GM21576 (cell line): ENCODE measurements around the gene TDRD10.
"Not testable (repeated sequence)": the region's sequence is repeated elsewhere in the genome, so short reads cannot be mapped to it uniquely, and the experiment has no call there.

Source experiments
- ATAC-seq: cut with Tn5 transposase; IDR thresholded peaks from one replicate; pipeline ENCODE4 v1.9.1; 2021; ENCODE audit warnings: mild to moderate bottlenecking, moderate library complexity; ENCODE audit not compliant: unreplicated experiment

TDRD10 gene

GRCh38 chr1:154479764-154480421, 22.1 kb upstream of the TDRD10 start:
- ATAC-seq, result no peak

DNA sequence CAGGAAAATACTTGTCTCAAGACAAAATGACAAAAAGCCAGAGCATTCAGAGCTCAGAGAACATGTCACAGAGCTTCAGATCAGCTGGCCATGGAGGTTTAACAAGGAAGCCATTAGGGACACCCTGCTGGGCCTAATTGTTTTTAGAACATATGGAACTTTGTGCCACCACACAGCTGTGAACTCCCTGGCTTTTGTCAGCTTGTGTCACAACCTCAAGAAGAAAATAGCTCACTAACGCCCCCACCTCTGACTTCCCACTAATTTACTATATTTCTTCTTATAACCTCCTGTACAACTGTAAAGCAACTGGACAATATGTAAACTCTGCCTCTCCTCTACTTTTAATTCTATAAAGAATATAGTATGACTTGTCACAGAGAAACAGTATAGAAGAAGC, 21.0 kb upstream of the TDRD10 start:
- ATAC-seq, result no peak

DNA sequence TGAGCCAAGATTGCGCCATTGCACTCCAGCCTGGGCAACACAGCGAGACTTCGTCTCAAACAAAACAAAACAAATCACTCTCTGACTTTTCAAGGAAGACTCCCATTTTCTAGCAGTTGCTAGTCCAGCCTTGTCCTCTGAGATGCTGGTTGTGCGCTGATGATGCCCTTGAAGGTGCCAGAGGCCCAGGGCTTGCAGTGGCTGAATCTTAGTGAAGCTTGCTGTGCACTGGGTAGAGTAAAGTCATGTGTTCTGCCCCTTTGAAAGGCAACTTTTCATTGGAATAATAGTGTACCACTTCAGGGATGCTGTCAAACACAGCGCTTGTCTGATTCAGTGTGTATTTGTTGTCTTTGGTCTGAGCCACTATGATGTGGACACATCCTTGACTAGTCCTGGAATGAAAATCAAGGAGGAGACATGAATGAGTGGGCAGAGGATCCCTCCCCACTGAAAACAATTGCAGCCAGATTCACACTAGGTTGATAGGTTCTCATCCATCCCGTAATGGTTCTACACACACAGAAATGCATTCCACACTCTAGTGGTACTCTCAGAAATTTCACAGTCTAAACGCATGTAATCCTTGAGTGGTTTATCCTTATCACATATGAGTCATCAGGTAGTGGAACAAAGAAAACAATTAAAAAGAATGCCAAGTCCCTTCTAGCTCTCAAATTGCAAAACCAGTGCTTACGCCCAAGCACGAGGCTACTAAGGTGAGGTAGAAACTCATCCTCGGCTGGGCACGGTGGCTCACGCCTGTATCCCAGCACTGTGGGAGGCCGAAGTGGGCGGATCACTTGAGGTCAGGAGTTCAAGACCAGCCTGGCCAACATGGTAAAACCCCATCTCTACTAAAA, 17.8 kb upstream of the TDRD10 start:
- no peak for ATAC-seq

- no peak for ATAC-seq
Measured at GRCh38 chr1:154485106-154485505, 16.9 kb upstream of the TDRD10 start.

DNA sequence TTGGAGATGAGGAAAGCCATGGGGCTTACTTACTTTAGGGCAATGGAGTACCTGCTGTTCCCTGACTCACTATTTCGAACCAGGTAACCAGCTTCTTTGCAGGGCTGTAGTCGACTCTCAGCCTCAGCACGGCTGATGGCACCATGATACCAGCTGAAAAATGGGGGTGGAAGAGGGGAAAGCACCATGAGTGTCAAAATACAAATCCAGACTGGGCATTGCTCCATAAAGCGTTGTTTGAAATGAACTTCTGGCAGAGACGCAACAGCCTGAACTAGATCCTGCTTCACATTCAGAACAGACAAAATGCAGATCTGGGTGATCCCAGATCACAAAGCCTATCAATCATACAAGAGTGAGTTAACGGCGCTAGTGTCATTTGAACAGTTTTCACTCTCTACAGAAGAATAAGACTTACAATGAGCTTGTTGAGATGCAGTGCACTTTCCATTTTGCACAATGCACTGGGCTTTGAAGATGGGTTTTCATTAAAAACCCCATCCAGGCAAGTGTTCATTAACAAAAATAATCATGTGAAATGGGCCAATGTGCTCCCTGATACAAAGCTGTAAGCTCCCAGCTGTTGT, 16.0 kb upstream of the TDRD10 start:
- no peak for ATAC-seq

DNA sequence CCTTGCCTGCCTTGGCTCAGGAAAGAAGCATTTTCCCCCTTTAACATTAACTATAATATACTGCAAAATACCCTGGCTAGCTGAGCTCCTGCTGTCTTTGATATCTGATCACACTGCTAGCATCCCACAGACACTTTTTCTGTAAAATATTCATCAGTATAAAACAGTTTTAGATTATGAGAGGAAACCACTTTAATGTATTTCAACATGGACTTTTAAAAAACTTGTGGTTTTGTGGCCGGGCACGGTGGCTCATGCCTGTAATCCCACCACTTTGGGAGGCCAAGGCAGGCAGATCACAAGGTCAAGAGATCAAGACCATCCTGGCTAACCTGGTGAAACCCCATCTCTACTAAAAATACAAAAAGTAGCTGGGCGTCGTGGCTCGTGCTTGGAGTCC, 15.3 kb upstream of the TDRD10 start:
- ATAC-seq, result not testable (repeated sequence)

DNA sequence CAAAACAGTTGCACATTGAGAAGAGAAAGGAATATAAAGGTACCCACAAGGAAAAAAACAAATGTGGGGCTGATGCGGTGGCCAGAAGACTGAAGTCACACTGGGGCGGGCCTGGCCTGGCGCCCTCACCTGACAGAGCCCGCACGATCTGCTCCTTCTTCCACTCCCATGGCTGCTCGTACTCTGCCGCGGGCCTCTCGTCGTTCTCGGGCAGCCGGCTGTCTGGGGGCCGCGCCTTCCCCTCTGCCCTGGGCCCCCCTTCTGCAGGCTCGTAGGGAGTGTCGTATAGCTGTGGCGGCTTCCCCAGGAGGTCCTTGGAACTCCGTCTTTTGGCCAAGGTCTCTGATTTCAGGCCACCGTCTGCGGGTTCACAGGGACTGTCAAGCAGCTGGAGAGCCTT, 13.1 kb upstream of the TDRD10 start:
- no peak for ATAC-seq

- no peak for ATAC-seq
Measured at GRCh38 chr1:154489695-154490274, 12.2 kb upstream of the TDRD10 start.

DNA sequence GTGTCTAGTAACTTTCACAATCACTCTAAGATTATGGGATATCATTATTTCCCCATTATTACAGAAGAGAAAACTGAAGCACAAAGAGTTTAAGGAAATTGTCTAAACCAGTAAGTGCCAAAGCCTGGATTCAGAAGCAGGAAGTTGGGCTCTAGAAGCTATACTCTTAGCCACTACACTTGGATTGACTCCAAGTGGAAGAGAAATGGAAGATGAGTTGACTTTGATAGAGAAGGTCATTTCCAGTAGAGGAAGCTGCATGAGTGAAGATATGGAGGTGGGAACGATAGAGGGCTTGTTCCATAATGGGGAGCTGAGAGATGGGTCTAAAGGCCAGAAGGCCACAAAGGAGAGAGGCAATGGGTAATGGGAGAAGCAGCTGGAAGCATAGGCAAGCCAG, 11.7 kb upstream of the TDRD10 start:
- ATAC-seq, result no peak

DNA sequence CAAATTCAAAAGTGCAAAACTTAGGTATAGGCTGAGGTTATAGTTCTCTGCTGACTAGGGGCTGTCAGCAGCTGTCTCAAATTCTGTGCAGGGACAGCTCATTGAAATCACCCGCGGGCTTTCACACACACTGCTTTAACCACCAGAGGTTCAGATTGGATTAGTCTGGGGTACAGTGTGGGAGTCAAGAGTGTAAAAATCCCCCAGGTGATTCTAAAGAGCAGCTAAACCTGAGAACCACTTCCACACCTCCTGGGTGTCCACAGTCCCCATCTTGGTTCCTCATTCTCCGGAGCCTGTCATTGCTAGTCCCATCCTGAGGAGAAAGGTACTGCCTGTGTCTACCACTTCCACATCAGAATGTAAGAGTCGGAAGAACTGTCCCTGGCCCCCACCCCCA, 9.9 kb upstream of the TDRD10 start:
- ATAC-seq, result no peak

DNA sequence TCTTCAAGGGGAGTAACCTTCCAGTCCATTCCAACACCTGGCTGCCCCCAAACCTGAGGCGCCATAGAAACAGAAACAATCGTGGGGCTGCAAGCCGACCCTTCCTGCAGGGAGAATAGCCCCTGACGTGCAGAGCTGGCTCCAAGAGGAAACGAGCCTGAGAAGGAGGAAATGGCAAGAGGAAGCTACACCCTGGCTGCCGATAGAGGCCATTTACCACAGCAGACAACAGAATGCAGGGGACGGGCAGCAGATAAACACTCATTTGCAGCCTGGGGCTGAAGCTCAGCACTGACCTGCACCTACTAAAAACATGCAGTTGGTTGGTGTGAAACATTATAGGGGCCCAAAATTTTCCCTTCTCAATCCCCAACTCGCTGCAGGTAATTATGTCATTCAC, 8.7 kb upstream of the TDRD10 start:
- no peak for ATAC-seq

DNA sequence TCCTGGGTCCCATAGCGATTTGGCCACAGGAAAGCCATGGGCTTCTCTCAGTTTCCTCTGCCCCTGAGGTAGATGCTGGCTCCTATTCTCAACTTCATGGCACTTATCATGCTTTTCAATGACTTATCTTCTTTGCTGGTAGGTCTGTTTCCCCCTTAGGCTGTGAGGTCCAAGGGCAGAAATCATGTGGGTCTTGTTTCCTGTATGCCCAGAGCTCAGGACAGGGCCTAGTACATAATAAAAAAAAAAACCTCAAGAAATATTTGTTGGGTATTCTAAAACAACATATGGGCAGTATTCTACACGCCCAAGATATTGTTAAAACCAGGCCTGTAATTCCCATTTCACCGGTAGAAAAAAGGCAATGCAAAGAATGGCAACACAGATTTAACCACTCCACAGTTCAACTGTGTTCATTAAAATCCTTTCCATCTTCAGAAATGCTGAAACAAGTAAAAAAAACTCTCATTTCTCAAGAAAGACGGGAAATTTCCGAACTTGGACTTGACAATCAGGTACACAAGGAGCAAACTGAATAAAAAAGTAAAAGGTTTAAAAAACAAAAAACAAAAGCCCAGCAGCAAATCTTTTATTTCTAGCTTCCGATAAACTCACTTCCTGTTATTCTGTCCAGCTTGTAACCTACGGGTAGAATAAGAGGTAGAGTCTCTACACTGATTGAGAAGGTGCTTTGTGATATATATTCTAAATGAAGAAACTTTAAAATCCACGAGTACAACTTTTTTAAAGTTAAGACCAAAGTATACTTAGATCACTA, 6.3 kb upstream of the TDRD10 start:
- ATAC-seq, result no peak

DNA sequence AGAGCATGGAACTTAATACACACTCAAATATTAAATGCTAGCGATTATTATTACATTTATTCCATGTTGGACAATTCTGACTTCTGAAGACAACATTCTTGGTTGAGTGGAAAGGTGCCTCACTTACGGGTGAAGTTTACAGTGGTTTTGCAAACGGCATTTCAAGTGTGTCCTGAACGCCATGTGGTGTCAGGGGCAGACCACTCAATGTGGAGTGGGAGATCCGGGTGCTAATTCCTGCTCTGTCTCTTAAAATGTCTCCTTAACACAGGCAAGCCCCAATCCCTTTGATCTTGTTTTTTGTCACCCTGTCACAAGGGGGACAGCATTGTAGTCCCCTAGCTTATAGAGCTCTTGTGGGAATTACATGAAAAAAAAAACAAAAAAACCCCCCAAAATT, 5.6 kb upstream of the TDRD10 start:
- no peak for ATAC-seq

DNA sequence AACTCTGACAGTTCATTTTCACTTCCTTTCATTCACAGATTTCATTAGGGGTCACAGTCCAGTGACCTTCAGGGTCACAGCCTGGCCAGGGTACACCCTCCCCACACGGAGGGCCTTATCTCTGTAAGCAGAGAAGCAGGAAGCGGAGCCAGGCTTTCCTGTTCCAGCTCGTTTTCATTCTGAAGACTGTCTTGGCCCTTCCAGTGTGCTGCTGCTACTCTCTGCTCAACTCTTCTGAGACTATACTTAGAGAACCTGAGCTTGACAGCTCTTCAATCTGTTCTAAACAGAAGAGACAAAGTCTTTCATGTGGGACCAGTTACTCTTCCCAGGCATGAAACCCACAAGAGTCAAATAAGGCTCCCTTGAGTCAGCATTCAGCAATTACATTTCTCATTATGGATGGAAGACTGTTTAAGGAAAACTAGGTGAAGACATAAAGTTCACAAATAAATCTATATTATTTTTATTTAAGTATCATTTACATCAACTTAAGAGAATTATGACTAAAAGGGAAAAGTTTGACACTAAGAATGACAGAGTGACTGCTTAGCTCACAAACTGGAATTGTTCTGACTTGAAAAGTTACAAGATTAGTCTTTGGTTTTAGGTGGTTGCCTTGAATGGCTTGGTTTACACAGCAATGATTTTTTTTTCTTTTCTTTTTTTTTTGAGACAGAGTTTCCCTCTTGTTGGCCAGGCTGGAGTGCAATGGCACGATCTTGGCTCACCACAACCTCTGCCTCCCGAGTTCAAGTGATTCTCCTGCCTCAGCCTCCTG, 4.8 kb upstream of the TDRD10 start:
- ATAC-seq, result no peak

DNA sequence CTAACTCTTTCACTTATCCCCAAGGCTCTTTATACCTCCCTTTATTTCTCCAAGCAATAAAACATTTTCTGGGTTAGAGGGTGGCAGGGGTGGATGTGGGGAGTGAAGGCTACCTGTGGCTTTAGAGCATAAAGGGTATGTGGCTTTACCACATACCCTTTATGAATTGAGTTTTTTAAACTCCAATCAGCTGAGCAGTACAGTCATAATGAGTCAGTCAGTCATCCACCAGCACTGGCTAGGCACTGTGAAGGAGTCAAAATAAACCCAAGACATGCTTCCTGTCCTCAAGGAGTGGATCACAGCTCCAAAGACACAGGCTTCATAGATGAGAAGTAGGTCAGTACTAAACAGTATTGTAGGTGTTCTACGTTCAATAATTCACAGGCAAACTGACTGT, 2.6 kb upstream of the TDRD10 start:
- no peak for ATAC-seq

DNA sequence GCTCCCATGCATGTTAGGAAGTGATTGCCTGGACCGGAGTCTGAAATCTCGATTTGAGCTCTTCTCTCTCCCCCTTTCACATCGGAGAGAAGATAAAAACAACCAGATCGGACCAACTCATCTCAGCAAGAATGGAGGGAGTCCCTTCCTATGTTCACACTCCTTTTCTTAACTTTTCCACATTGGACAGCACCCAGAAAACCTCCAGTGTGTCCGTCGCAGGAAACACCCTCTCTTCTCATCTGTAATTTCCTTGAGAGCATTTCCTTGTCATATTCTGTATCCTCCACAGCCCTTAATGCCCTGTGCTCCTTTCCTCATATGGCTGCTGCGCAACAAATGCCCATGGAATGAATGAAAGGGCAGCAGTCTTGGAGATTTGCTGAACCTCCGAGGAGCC, 1.5 kb upstream of the TDRD10 start:
- ATAC-seq, result no peak

GRCh38 chr1:154501423-154502065, 475 bp upstream of the TDRD10 start:
- no peak for ATAC-seq

- ATAC-seq, result no peak
Measured at GRCh38 chr1:154502744-154503115, 711 bp downstream of the TDRD10 start.

GRCh38 chr1:154503898-154504297, 1.9 kb downstream of the TDRD10 start:
- no peak for ATAC-seq

GRCh38 chr1:154512760-154513159, 10.7 kb downstream of the TDRD10 start:
- no peak for ATAC-seq
